Vagina (tissue), 2 donors: ENCODE results near the gene LRRIQ1. TPM values are rescaled to one million over a fixed set of nuclear protein-coding genes. Genes with fewer than 3 reads are reported as not detected.

Experiments
- DNase-seq, 2 donors: peaks; one replicate each; pipeline ENCODE4 v3.0.0-alpha.2; 2017; ENCODE audit errors: extremely low spot score in 2 of 2
- H3K27ac ChIP-seq: fragments of 200-600 bp; sonication (generic); one replicate; pipeline ENCODE4 v1.5.1; 2019
- H3K27me3 ChIP-seq: fragments of 200-600 bp; sonication (generic); one replicate; pipeline ENCODE4 v1.5.1; 2019
- H3K36me3 ChIP-seq, 2 donors: fragments of 200-600 bp; sonication (generic); one replicate each; pipeline ENCODE4 v1.5.1; 2017 to 2019
- H3K4me1 ChIP-seq: fragments of 200-600 bp; sonication (generic); one replicate; pipeline ENCODE4 v1.5.1; 2019
- H3K4me3 ChIP-seq, 2 donors: fragments of 200-600 bp; sonication (generic); 1 replicate in 1 of 2; 2 replicates in 1 of 2; pipeline ENCODE4 v1.5.1; 2016 to 2019
- H3K9me3 ChIP-seq: fragments of 200-600 bp; sonication (generic); one replicate; pipeline ENCODE4 v1.5.1; 2019
- POLR2A ChIP-seq, 2 donors: fragments of 450-650 bp; IDR thresholded peaks; one replicate each; pipeline ENCODE4 v1.6.1; 2017; ENCODE audit warnings: antibody characterized with exemption in 2 of 2, mild to moderate bottlenecking in 2 of 2, moderate library complexity in 2 of 2
- POLR2AphosphoS5 ChIP-seq, 2 donors: sonication (generic); formaldehyde crosslinking; IDR thresholded peaks; one replicate each; pipeline ENCODE4 v1.9.0; 2017; ENCODE audit warnings: antibody characterized with exemption in 2 of 2, mild to moderate bottlenecking in 2 of 2, low read depth in 1 of 2; ENCODE audit not compliant: insufficient read depth in 1 of 2
- intact Hi-C: fragments of 100-400 bp; cut with DNase I; formaldehyde crosslinking; loops from one replicate; pipeline ENCODE4 v1.15.1; 2023
- total RNA-seq: library from RNA; depleted of rRNA; stranded (reverse); fragments of >200 nt; gene quantifications from one replicate; pipeline ENCODE4 v1.2.3, GENCODE V29; 2016
- TF ChIP-seq, protein P1 (sequence below), 3 experiments: fragments of 450-650 bp in 2 of 3; fragments of 200-600 bp in 1 of 3; sonication (generic) in 1 of 3; IDR thresholded peaks; one replicate each; pipeline ENCODE4 v1.5.1; 2017 to 2019; ENCODE audit warnings: antibody characterized with exemption in 3 of 3, mild to moderate bottlenecking in 2 of 3, moderate library complexity in 2 of 3

The LRRIQ1 gene
- total RNA-seq, 1 donor from 2014 or later = 0.25 TPM

DNA sequence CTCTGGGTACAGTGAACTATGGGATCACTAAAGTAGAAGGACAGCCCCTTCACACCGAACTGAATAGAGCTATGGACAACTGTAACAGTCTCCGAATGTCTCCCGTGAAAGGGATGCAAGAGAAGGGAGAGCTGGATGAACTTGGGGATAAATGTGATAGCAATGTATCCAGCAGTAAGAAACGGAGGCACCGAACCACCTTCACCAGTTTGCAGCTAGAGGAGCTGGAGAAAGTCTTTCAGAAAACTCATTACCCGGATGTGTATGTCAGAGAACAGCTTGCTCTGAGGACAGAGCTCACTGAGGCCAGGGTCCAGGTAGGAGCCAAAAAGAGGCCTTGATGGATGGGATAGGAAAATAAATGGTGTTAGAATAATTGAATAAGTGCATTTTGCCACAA, 247.4 kb downstream of the LRRIQ1 start:
- no peaks in the 10 kb centered on the region for H3K36me3 ChIP-seq
- no peaks in the 10 kb centered on the region for H3K27me3 ChIP-seq
- H3K4me1 ChIP-seq = peaks cover 18% of the 10 kb centered on the region
- TF ChIP-seq, protein P1, sequence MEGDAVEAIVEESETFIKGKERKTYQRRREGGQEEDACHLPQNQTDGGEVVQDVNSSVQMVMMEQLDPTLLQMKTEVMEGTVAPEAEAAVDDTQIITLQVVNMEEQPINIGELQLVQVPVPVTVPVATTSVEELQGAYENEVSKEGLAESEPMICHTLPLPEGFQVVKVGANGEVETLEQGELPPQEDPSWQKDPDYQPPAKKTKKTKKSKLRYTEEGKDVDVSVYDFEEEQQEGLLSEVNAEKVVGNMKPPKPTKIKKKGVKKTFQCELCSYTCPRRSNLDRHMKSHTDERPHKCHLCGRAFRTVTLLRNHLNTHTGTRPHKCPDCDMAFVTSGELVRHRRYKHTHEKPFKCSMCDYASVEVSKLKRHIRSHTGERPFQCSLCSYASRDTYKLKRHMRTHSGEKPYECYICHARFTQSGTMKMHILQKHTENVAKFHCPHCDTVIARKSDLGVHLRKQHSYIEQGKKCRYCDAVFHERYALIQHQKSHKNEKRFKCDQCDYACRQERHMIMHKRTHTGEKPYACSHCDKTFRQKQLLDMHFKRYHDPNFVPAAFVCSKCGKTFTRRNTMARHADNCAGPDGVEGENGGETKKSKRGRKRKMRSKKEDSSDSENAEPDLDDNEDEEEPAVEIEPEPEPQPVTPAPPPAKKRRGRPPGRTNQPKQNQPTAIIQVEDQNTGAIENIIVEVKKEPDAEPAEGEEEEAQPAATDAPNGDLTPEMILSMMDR (IDR thresholded peaks at IDR 0.05) = no peak
- TF ChIP-seq POLR2AphosphoS5 (IDR thresholded peaks at IDR 0.05; ENCODE audit: insufficient read depth in 1 of 2, low read depth in 1 of 2) = no peak
- no peak for TF ChIP-seq POLR2A (IDR thresholded peaks at IDR 0.05)
- no peak overlapping the region for H3K4me3 ChIP-seq
- no peaks in the 10 kb centered on the region for H3K9me3 ChIP-seq
- intact Hi-C loops = no loop called here
- no peak overlapping the region for H3K27ac ChIP-seq
- DNase-seq = no peak

Other genes starting within 250 kb of the LRRIQ1 start
- gene SLC6A15, start 123.6 kb upstream of the LRRIQ1 start, total RNA-seq = 2.7 TPM
- gene TSPAN19, start 74 bp upstream of the LRRIQ1 start, total RNA-seq = not detected
- gene ALX1, start 243.9 kb downstream of the LRRIQ1 start, total RNA-seq = 2.0 TPM